Gastrocnemius medialis (tissue), 4 donors: Measurements from ENCODE around the gene SEMA4C. TPM values are rescaled to one million over a fixed set of nuclear protein-coding genes. Genes with fewer than 3 reads are reported as not detected.

Source experiments
- ATAC-seq, 2 donors: fragments of 150-250 bp; one replicate each; pipeline ENCODE4 v1.9.1; 2016
- DNase-seq, 2 donors: peaks; one replicate each; pipeline ENCODE4 v3.0.0-alpha.2; 2019
- H3K27ac ChIP-seq, 4 donors: fragments of 200-600 bp; sonication (generic); 1 replicate in 1 of 4; 2 replicates in 3 of 4; pipeline ENCODE4 v1.5.1; 2016 to 2018; ENCODE audit warnings: mild to moderate bottlenecking in 2 of 4, moderate library complexity in 1 of 4
- H3K27me3 ChIP-seq, 3 donors: fragments of 200-600 bp; sonication (generic) in 2 of 3; 1 replicate in 1 of 3; 2 replicates in 2 of 3; pipeline versions ENCODE4 v1.5.1 to v1.6.0; 2016 to 2019; ENCODE audit warnings: mild to moderate bottlenecking in 1 of 3, moderate library complexity in 1 of 3
- H3K36me3 ChIP-seq, 2 donors: fragments of 200-600 bp; sonication (generic) in 1 of 2; one replicate each; pipeline ENCODE4 v1.5.1; 2017 to 2018
- H3K4me1 ChIP-seq, 2 donors: fragments of 200-600 bp; sonication (generic) in 1 of 2; one replicate each; pipeline ENCODE4 v1.5.1; 2016 to 2017; ENCODE audit warnings: mild to moderate bottlenecking in 2 of 2
- H3K4me3 ChIP-seq, 4 donors: fragments of 200-600 bp; sonication (generic) in 3 of 4; 1 replicate in 1 of 4; 2 replicates in 3 of 4; pipeline ENCODE4 v1.5.1; 2016 to 2019; ENCODE audit warnings: mild to moderate bottlenecking in 2 of 4
- H3K9me3 ChIP-seq, 3 donors: fragments of 200-600 bp; sonication (generic) in 2 of 3; 1 replicate in 1 of 3; 2 replicates in 2 of 3; pipeline ENCODE4 v1.5.1; 2016 to 2019
- CTCF ChIP-seq, 5 experiments: fragments of 450-650 bp in 3 of 5; fragments of 200-600 bp in 2 of 5; sonication (generic) in 2 of 5; IDR thresholded peaks in 4 of 5; conservative IDR thresholded peaks in 1 of 5; 1 replicate in 4 of 5; 2 replicates in 1 of 5; pipeline ENCODE4 v1.5.1; 2016 to 2019; ENCODE audit warnings: antibody characterized with exemption in 5 of 5, mild to moderate bottlenecking in 3 of 5, moderate library complexity in 3 of 5
- POLR2A ChIP-seq, 2 donors: fragments of 450-650 bp; IDR thresholded peaks; one replicate each; pipeline ENCODE4 v1.6.1; 2017; ENCODE audit warnings: antibody characterized with exemption in 2 of 2, mild to moderate bottlenecking in 2 of 2, moderate library complexity in 2 of 2
- in situ Hi-C, 4 donors: fragments of 200-750 bp; cut with MboI; loops; one replicate each; pipeline versions ENCODE4 v1.15.0 to v1.8.0; 2017; ENCODE audit warnings: low sequenced_read_pairs in 4 of 4
- intact Hi-C: fragments of 100-400 bp; cut with DNase I; formaldehyde crosslinking; loops from one replicate; pipeline ENCODE4 v1.15.1; 2023; ENCODE audit warnings: low total_unique reads
- total RNA-seq, 4 donors: library from RNA; depleted of rRNA; stranded (reverse); fragments of >200 nt; gene quantifications; one replicate each; pipeline versions ENCODE4 v1.1.0 to v1.2.3, GENCODE V29; 2016

Gene SEMA4C
- total RNA-seq, 4 donors from 2014 or later = 3.2 to 8.6 (median 6.5) TPM

GRCh38 chr2:96838345-96839292 is 31.3 kb downstream of the SEMA4C start:
- in situ Hi-C loops = no loop called here
- no peak for ATAC-seq
- DNase-seq = peak in 1 of 2 donors; percentile 39
- no peaks in the 10 kb centered on the region for H3K27me3 ChIP-seq
- peaks cover 0 to 38% of the 10 kb centered on the region in 2 donors for H3K36me3 ChIP-seq
- peak overlapping the region; percentile 94 to 99 (median 96) for H3K27ac ChIP-seq
- TF ChIP-seq POLR2A (IDR thresholded peaks at IDR 0.05) (no peak), CTCF (IDR thresholded peaks at IDR 0.05 in 4 of 5, conservative IDR thresholded peaks at IDR 0.05 in 1 of 5) (no peak)
- H3K4me3 ChIP-seq = no peak overlapping the region
- peaks cover 13 to 35% of the 10 kb centered on the region in 2 donors for H3K4me1 ChIP-seq
- no peaks in the 10 kb centered on the region for H3K9me3 ChIP-seq
- intact Hi-C loops = no loop called here

GRCh38 chr2:96837575-96837974 is 32.3 kb downstream of the SEMA4C start:
- DNase-seq = peak in 1 of 2 donors; percentile 25
- peak overlapping the region; percentile 94 to 99 (median 96) for H3K27ac ChIP-seq
- in situ Hi-C loops = no loop called here
- intact Hi-C loops = no loop called here
- no peak for ATAC-seq
- H3K9me3 ChIP-seq = no peaks in the 10 kb centered on the region
- no peaks in the 10 kb centered on the region for H3K27me3 ChIP-seq
- TF ChIP-seq POLR2A (IDR thresholded peaks at IDR 0.05) = no peak
- no peak for TF ChIP-seq CTCF (IDR thresholded peaks at IDR 0.05 in 4 of 5, conservative IDR thresholded peaks at IDR 0.05 in 1 of 5)
- H3K4me3 ChIP-seq = no peak overlapping the region
- H3K36me3 ChIP-seq = peaks cover 0 to 39% of the 10 kb centered on the region in 2 donors
- H3K4me1 ChIP-seq = peaks cover 21 to 46% of the 10 kb centered on the region in 2 donors

- peaks cover 0 to 52% of the 10 kb centered on the region in 2 donors for H3K36me3 ChIP-seq
- peaks cover 24 to 36% of the 10 kb centered on the region in 2 donors for H3K4me1 ChIP-seq
- peak overlapping the region; percentile 62 to 99 (median 96) for H3K27ac ChIP-seq
- intact Hi-C loops (no loop called here), in situ Hi-C loops (no loop called here)
- H3K4me3 ChIP-seq = no peak overlapping the region
- DNase-seq (no peak), ATAC-seq (peak in 1 of 2 donors; percentile 26)
- TF ChIP-seq POLR2A (IDR thresholded peaks at IDR 0.05) = no peak
- no peak for TF ChIP-seq CTCF (IDR thresholded peaks at IDR 0.05 in 4 of 5, conservative IDR thresholded peaks at IDR 0.05 in 1 of 5)
- H3K27me3 ChIP-seq = no peaks in the 10 kb centered on the region
- H3K9me3 ChIP-seq = no peaks in the 10 kb centered on the region
Measured at GRCh38 chr2:96835830-96836229, 34.0 kb downstream of the SEMA4C start.

GRCh38 chr2:96832754-96833507 is 36.9 kb downstream of the SEMA4C start:
- TF ChIP-seq CTCF (IDR thresholded peaks at IDR 0.05 in 4 of 5, conservative IDR thresholded peaks at IDR 0.05 in 1 of 5) (no peak), POLR2A (IDR thresholded peaks at IDR 0.05) (no peak)
- in situ Hi-C loops (no loop called here), intact Hi-C loops (no loop called here)
- Histone ChIP-seq H3K4me1 (peaks cover 16 to 21% of the 10 kb centered on the region in 2 donors), H3K27me3 (no peaks in the 10 kb centered on the region), H3K36me3 (peaks cover 0 to 52% of the 10 kb centered on the region in 2 donors), H3K27ac (peak overlapping the region; percentile 62 to 97 (median 87)), H3K4me3 (no peak overlapping the region), H3K9me3 (no peaks in the 10 kb centered on the region)
- DNase-seq (peak; percentile 67 to 88), ATAC-seq (peak; percentile 58 to 78)
